Stimulated activated naive CD4-positive, alpha-beta T cell treated with Interleukin-2 at 50 U/mL for 16 hours (primary cell): Measurements from ENCODE around the gene CD101.

Experiments used
- DNase-seq: peaks from one replicate; lab custom pipeline; 2025; lab: John Stamatoyannopoulos, UW

Gene CD101

DNA sequence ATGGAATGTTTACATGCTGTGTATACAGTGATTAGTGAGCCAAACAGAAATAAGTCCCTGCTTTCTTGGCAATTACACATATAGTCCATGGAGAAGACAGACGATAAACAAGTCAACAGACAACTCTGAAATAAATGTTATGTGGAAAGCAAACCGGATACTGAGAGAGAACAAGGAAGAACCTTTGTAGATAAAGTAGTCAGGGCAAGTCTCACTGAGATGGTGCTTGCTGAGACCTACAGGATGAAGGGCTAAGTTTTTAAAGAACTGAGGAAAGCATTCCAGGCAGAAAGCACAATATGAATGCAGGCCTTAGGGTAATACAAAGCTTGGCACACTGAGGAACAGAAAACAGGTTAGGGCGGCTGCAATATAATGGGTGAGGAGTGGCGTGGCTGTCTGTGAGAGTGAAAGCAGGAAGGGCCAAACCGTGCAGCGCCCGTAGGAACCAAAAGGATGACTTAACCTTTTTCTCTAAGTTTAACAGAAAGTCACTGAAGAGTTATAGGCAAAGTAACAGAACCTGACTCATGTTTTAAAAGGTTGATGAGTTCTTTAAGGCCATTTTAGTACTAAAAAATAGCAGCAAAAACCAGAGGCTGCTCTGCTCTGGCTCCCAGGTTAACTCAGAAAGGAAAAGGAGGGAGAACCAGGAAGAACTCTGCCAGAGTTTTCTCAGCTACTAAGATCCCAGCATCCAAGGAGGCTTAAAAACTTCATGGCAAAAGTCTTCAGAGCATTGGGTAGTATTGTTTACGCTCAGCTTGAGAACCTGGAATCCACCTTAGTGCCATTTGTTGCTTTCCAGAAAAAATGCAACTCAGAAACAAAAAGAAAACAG is 49.9 kb downstream of the CD101 start:
- DNase-seq, result peak; percentile 15

DNA sequence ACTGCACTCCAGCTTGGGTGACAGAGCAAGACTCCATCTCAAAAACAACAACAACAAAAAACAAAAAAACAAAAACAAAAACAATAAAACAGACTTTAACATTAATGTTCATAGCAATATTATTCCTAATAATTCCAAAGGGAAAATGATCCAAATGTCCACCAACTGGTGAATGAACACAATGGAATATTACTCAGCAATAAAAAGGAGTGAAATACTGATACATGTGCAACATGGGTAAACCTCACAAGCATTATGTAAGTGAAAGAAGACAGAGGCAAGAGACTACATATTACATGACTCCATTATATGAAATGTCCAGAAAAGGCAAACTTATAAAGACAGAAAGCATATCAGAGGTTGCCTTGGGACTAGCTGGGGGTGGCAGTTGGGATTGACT is 52.5 kb downstream of the CD101 start:
- no peak for DNase-seq

GRCh38 chr1:117058810-117059209 is 57.2 kb downstream of the CD101 start:
- DNase-seq, result no peak

DNA sequence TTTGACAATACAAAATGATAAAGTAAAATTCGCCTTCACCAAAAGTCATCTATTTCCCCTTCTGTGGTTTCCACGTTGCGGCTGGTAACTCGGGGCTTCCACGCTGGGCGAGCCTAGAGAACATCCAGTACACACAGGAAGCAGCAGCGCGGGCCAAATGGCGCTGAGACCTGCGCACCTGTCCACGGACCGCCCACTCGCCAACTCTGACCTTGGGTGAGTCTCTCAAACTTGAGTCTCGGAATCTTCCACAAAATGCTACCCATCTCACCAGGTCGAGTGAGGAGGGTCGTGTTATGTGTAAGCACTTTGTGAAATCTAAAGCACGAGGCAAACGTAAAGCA is 57.7 kb downstream of the CD101 start:
- DNase-seq, result peak; percentile 58

GRCh38 chr1:117059678-117060440 is 58.3 kb downstream of the CD101 start, which contains the start of gene TTF2:
Gene TTF2 (plus strand): TSS chr1:117060326. CDS start chr1:117060347, 21 bp downstream.
- peak; percentile 95 for DNase-seq

- DNase-seq, result peak; percentile 34
Observed at GRCh38 chr1:117060441-117061317, 59.1 kb downstream of the CD101 start.

DNA sequence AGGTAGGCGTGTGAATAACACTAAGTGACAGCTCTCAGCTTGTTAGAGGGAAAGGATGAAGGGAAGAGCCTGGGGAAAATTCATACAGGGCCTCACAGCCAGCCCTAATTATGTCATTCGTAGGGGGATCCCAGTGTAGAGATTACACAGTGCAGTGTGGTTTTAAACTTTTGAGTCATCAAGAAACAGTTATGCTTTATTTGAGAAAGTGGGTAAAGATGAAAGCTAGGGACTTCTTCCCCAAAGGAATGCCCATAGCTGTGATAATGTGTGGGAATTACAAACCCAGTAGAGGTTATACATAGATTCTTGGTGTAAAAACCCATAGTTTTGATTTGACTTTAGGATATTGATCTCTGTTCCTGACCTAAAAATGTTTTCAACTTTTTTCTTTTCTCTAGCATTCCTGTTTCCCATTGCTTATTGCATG is 60.4 kb downstream of the CD101 start:
- DNase-seq, result peak; percentile 9

DNA sequence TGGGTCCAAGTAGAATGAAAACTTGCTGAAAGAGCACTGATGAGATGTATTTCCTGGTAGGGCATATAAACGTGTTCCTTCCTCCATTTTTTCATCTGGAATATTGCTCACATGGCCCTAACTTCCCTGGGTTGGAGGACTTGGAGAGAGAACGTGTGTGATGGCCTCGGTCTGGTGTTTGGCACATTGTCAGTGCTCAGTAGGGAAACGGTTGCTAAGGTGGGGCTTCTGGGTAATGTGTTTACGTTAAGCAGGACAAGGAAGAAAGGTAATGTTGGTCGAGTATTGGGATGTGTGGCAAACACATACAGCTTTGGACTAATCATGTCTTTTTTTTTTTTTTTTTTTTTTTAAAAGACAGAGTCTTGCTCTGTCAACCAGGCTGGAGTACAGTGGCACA is 64.8 kb downstream of the CD101 start:
- DNase-seq, result no peak

DNA sequence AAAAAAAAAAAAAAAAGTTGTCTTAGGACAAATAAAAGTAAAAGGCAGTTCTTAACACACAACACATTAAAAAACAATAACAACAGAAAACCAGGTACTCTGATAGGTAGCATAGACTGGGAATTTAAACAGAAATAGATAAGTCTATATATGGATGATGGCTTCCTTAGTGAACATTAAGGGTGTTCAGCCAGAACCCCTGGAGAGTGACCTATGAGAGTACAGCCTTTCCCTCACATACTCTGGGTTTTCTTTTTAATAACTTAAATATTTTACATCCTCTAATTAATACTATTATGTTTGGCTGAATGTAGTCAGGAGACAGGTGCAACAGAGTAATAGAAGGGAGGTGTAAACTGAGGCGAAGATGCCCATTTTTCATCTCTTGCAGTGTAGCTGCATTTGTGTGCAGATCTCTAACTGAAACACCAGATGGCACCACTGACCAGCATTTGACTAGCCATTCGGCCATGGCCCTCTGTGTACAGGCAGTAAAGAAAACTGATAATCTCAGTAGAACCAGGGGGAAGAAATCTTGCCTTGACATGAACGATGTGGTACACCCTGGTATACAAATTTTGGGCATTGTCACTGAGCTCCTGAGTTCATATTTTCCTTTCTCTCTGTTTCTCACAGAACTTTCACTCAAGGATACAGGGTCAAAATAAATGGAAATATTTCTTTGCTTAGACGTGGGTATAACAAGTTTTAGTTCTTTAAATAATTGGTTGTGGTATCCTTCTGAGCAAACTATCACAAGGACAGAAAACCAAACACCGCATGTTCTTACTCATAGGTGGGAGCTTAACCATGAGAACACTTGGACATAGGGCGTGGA is 66.2 kb downstream of the CD101 start:
- peak; percentile 15 for DNase-seq

DNA sequence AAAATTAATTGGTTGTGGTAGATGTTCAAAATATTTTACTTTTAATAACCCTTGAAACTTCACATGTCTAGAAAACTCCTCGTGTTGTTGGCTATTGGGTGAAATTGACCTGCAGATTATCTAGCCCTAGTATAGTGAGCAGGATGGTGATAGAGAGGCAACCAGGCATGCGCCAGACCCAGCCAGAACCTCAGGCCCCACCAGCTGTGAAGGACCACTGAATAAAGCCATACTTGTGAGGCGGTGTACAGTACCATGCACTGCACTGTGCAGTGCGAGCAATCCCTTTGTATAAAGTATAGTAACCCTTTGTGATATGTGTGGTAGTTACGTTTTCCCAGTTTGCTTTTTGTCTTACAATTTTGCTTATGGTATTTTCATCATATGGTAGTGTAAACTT is 67.0 kb downstream of the CD101 start:
- DNase-seq, result no peak

DNA sequence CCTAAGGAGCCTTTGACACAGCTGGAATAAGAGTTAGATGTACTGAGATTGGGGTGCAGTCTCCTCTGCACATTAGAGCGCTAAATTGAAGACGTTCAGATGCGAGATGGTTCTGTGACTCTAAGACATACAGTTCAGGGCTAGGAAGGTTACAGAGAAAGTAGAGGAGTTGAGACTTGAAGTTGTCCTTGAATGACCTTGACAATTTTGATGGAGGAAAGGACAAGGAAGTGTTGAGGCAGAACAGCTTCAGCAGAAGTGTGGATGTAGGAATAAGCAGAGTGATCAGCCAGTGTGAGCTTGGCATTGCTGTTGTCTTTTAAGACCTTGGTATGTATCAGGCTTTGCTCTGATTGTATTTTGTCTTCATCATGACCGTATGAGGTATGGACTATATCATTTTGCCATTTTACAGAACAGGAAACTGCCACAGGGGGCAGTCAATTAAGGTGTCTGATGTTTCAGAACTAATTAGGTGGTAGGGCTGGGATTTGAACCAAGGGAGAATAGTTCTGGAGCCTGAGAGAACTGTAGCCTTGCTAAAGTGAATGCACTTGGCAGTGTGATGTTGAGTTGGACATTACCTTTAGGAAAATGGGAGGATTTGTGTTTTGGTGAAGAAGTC is 67.8 kb downstream of the CD101 start:
- no peak for DNase-seq

DNA sequence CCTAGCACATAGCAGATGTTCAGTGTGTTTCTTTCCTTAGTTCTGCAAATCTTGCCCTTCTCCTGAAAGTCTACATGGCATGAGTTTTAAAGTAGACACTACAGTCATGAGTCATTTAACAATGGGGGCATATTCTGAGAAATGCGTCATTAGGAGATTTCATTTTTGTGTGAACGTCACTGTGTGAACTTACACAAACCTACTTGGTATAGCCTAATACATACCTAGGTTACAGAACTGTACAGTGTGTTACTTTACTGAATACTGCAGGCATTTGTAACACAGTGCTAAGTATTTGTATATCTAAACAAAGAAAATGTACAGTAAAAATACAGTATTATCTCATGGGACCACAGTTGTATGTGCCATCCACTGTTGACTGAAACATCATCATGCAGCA is 68.6 kb downstream of the CD101 start:
- DNase-seq, result no peak

GRCh38 chr1:117076648-117077047 is 75.1 kb downstream of the CD101 start:
- no peak for DNase-seq

DNA sequence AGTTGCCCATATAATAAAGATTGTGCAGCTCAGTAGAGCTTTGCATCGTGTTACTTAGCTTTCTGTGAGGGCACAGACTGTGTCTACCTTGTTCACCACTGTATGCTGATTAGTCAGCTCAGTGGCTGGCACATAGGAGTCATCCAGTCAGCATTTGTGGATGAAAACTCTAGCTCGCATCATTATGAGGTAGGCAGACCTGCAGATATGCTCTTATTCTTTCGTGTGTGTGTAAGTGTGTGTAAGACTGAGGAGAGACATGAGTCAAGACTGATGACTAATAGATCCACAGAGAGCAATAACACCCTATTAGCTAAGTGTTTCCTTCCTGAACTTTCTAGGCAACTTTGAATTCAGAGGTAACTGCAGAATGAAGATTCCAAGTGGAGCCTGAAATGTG is 75.7 kb downstream of the CD101 start:
- peak; percentile 56 for DNase-seq

- DNase-seq, result no peak
Observed at GRCh38 chr1:117079737-117080136, 78.2 kb downstream of the CD101 start.

GRCh38 chr1:117084231-117084630 is 82.7 kb downstream of the CD101 start:
- DNase-seq, result no peak
